ENCODE results near the gene HS6ST2.

DNA sequence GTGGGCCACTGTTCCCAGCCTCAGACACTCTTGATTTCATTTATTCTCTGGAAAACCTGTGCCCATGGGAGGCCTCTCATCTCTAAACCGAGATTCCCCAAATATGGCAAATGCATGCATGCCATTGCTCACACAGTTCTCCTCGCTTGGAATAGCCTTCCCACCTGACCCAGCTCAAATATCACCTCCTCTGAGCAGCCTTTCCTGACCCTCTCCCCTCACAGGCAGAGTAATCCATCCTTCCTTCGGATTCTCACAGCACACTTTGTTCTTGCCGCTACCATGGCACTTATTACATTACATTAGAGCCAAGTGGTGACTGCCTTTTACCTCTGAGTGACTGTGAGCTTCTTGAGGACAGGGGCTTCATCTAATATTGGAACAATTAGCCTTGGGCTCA is 209.5 kb downstream of the HS6ST2 start:
- TF ChIP-seq, protein P1, sequence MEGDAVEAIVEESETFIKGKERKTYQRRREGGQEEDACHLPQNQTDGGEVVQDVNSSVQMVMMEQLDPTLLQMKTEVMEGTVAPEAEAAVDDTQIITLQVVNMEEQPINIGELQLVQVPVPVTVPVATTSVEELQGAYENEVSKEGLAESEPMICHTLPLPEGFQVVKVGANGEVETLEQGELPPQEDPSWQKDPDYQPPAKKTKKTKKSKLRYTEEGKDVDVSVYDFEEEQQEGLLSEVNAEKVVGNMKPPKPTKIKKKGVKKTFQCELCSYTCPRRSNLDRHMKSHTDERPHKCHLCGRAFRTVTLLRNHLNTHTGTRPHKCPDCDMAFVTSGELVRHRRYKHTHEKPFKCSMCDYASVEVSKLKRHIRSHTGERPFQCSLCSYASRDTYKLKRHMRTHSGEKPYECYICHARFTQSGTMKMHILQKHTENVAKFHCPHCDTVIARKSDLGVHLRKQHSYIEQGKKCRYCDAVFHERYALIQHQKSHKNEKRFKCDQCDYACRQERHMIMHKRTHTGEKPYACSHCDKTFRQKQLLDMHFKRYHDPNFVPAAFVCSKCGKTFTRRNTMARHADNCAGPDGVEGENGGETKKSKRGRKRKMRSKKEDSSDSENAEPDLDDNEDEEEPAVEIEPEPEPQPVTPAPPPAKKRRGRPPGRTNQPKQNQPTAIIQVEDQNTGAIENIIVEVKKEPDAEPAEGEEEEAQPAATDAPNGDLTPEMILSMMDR (IDR thresholded peaks at IDR 0.05), result no peak
- TF ChIP-seq POLR2AphosphoS5 (IDR thresholded peaks at IDR 0.05), result no peak
